ENCODE measurements around the gene TMEM229A. TPM values are rescaled to one million over a fixed set of nuclear protein-coding genes. Genes with fewer than 3 reads are reported as not detected.

The TMEM229A gene
- total RNA-seq, 4 donors from 2014 or later, result not detected

- intact Hi-C loops (cut with DNase I; ENCODE audit: low total_unique reads), result no loop called here
- TF ChIP-seq CTCF (IDR thresholded peaks at IDR 0.05) (no peak), POLR2A (IDR thresholded peaks at IDR 0.05) (no peak)
- 85 to 92% methylated on average over 3 of the region's 3 CpGs for WGBS, 2 donors
Measured at GRCh38 chr7:124035706-124036105, 2.8 kb upstream of the TMEM229A start.

GRCh38 chr7:124034754-124035100 is 1.9 kb upstream of the TMEM229A start:
- no peak overlapping the region for H3K4me3 ChIP-seq (ENCODE audit: low read depth, poor library complexity, severe bottlenecking)
- no peak for DNase-seq (ENCODE audit: low spot score in 2 of 2)
- no peak for TF ChIP-seq POLR2A (IDR thresholded peaks at IDR 0.05)
- no peak for TF ChIP-seq CTCF (IDR thresholded peaks at IDR 0.05)
- intact Hi-C loops (cut with DNase I; ENCODE audit: low total_unique reads), result no loop called here
- WGBS, 2 donors, result 56 to 87% methylated on average over 1 of the region's 1 CpG

More at GRCh38 chr7:124035706-124036105, 2.8 kb upstream of the TMEM229A start:
- no peak for DNase-seq (ENCODE audit: low spot score in 2 of 2)
- H3K4me3 ChIP-seq (ENCODE audit: low read depth, poor library complexity, severe bottlenecking), result no peak overlapping the region

- WGBS, 2 donors, result 33 to 51% methylated on average over 16 of the region's 16 CpGs
- intact Hi-C loops (cut with DNase I; ENCODE audit: low total_unique reads), result no loop called here
- no peak for DNase-seq (ENCODE audit: low spot score in 2 of 2)
- H3K4me3 ChIP-seq (ENCODE audit: low read depth, poor library complexity, severe bottlenecking), result no peak overlapping the region
- TF ChIP-seq CTCF (IDR thresholded peaks at IDR 0.05) (no peak), POLR2A (IDR thresholded peaks at IDR 0.05) (no peak)
Measured at GRCh38 chr7:124033807-124034753, 1.2 kb upstream of the TMEM229A start.

GRCh38 chr7:124033095-124033806 is 384 bp upstream of the TMEM229A start:
- no peak for DNase-seq (ENCODE audit: low spot score in 2 of 2)

GRCh38 chr7:124031919-124032318 is 948 bp downstream of the TMEM229A start:
- TF ChIP-seq CTCF (IDR thresholded peaks at IDR 0.05) (no peak), POLR2A (IDR thresholded peaks at IDR 0.05) (no peak)
- 2 to 3% methylated on average over 17 to 22 of the region's 22 CpGs for WGBS, 2 donors
- DNase-seq (ENCODE audit: low spot score in 2 of 2), result no peak
- intact Hi-C loops (cut with DNase I; ENCODE audit: low total_unique reads), result no loop called here
- H3K4me3 ChIP-seq (ENCODE audit: low read depth, poor library complexity, severe bottlenecking), result no peak overlapping the region

More at GRCh38 chr7:124033095-124033806, 384 bp upstream of the TMEM229A start:
- no peak overlapping the region for H3K4me3 ChIP-seq (ENCODE audit: low read depth, poor library complexity, severe bottlenecking)
- TF ChIP-seq CTCF (IDR thresholded peaks at IDR 0.05), result no peak
- TF ChIP-seq POLR2A (IDR thresholded peaks at IDR 0.05), result no peak
- intact Hi-C loops (cut with DNase I; ENCODE audit: low total_unique reads), result no loop called here
- 3% methylated on average over 5 to 19 of the region's 70 CpGs for WGBS, 2 donors

All from lower leg skin (tissue), 4 donors.